ENCODE results near the gene FANCB.
A peak's percentile ranks its signal among the peaks of the same experiment; 100 is the strongest.

FANCB gene

DNA sequence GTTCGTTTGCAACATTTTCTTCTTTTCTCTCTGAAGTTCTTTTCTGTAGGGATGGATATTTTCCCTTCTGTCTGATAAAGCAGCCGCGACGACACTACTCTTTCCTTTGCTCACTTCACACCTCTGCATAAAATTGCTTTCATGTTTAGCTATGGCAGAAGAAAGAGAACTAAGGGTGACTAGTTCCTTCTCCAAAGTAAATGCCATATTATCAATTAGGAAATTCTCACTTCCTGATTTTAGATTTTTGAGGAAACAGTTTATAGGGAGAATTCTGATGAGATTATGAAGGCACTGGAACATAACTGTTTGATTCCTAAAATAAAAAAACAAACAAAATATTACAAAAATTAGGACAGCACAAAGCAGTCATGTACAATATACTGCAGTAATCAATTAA lies 29.2 kb downstream of the FANCB start:
- no peak for FAIRE-seq
- no peak for DNase-seq (ENCODE audit: insufficient read length, low spot score)

DNA sequence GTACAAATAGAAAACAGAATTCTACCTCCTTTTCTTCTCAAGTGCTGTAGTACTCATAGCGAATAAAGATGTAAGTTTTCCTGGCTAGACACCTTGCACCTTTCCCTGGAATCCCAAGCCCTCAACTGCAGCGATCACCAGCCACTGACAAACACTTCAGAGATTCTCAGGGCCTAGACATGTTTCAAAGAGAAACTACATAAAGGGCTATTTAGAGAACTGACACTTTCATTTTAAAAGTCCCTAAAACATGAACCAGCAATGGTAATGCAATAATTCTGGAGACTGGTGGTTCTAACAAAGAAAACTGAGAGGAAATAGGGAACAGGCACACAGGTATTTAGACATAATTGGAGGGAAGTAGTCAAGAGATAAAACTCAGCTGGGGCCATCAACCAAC lies 35.7 kb downstream of the FANCB start:
- FAIRE-seq: no peak
- no peak for DNase-seq (ENCODE audit: insufficient read length, low spot score)

GRCh38 chrX:14832586-14832985 lies 40.3 kb downstream of the FANCB start:
- no peak for FAIRE-seq
- no peak for DNase-seq (ENCODE audit: insufficient read length, low spot score)

- DNase-seq (ENCODE audit: insufficient read length, low spot score) (peak; percentile 2), FAIRE-seq (no peak)
Measured at GRCh38 chrX:14832151-14832550, 40.7 kb downstream of the FANCB start.

DNA sequence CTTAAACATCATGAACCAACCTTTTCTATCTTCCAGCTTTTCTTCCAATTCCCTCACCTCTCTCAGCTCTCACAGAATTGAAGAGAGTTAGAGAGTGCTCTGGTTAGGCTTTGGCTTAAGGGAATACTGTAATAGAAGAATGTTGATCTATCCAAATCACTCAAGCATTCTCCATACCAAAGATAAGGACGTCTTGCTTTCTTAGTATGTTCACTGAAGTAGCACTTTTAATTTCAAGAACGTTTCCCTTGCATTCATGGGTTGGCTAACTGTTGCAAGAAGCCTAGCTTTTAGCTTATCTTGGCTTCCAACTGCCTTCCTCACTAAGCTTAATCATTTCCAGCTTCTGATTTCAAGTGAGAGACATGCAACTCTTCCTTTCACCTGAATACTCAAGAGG lies 43.2 kb downstream of the FANCB start:
- DNase-seq (ENCODE audit: insufficient read length, low spot score) (no peak), FAIRE-seq (no peak)

GRCh38 chrX:14826319-14826718 lies 46.5 kb downstream of the FANCB start:
- DNase-seq (ENCODE audit: insufficient read length, low spot score): no peak
- FAIRE-seq: no peak

DNA sequence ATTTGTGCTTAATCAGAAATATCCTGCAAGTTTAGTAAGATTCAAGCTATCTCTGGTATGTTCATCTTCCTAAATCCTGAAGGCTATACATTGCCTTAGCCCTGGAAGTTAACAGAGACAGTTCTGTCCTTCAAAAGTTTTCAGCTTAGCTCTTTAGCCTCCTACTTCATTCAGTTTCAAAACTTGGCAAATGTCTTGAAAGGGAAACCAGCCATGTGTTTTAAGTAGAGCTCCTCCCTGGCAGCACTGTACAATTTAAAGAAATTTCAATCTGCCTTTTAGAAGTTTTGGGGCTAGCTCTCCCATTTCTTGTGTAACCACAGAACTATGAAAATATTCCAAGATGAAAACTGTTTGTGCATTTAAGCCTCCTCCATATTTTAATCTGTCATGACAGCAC lies 47.0 kb downstream of the FANCB start:
- DNase-seq (ENCODE audit: insufficient read length, low spot score) (no peak), FAIRE-seq (no peak)

DNA sequence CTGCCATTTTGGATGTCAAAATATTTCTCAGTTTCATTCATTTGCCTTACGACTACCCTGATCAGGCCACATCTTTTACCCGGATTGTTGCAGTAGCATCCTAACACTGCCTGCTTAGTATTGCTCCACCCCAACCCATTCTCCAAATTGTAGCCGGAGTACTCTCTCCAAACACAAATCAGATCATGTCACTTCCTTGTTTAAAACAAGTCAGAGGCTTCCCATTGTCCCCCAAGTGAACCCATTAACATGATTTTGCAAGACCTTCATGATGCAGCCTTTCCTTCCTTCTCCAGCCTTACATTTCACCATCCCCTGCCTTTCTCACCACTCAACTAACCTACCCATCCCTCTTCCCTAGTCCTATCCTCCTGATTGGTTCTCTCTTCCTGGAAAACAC lies 53.1 kb downstream of the FANCB start:
- DNase-seq (ENCODE audit: insufficient read length, low spot score) (no peak), FAIRE-seq (no peak)

DNA sequence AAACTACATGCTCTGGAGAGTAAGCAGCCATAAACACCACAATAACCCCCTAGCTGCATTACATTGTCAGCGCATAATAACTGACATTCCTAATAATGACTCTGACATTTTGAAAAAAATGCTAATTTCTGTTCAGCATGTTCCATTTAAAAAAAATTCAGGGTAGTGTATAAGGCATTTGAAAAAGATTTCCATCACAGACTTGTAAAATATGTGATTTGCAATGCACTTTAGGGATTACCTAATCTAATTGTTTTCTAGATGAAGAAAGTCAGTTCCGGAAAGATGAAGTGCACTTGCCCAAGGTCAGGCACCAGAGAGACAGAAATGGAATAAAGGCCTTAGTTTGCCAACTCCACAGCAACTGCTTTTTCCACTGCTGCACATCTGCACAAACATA lies 55.3 kb downstream of the FANCB start:
- FAIRE-seq (no peak), DNase-seq (ENCODE audit: insufficient read length, low spot score) (no peak)

DNA sequence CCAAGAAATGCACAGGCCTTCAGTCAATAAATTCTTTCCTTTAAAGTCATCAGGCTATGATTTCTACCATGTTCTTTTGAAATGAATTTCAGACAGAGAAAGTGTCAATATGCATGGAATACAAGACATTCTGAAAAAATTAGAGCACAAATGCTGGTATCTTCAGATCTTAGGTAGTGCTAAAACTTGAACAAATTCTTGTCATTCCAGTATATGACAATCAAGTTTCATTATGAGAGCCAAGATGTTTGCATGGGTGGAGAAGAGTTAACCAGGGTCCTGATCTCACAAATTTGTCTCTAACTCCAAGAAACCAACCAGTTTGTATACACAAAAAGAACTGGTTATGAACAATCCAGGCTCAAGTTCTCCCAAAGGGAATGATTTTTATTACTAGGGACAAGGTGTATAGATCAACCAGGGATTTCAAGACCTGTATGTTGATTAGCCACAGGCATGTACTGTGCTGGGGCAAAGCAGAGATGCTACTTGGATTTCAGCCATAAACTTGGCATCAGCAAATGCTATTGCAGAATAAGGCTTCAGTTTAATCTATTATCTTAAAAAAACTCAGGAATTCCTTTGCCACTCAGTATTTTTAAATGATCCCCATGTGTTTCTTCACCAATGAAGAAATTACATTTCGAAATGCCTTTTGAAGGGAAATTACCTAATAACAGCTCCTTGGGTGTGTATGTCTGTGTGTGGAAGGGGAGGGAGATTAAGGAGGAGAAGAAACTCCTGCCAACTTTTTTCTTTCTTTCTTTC lies 69.7 kb downstream of the FANCB start:
- FAIRE-seq (no peak), DNase-seq (ENCODE audit: insufficient read length, low spot score) (no peak)

DNA sequence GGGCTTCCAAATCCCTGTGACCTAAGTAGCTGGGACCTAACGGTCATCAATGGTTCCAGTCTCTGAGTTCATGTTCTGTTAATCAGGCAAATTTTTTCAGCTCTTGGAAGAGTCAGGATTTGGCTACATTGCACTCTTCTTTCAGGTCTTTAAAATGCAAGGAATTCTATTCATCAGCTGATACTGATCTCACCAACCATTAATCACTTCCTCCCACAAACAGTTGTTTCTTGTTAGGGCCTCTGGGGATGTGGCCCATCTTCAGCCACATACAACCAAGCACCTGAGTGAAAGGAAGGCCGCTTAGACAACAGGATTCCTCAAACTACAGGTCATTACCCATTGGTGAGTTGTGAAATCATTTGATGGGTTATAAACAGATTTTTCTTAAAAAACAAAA lies 71.7 kb downstream of the FANCB start:
- no peak for FAIRE-seq
- no peak for DNase-seq (ENCODE audit: insufficient read length, low spot score)

GRCh38 chrX:14798805-14799397 lies 74.0 kb downstream of the FANCB start:
- FAIRE-seq (no peak), DNase-seq (ENCODE audit: insufficient read length, low spot score) (no peak)
